Measurements from ENCODE around the gene BFSP1.

BFSP1 gene

GRCh38 chr20:17542993-17543412 lies 11.8 kb upstream of the BFSP1 start:
- TF ChIP-seq, protein P1, sequence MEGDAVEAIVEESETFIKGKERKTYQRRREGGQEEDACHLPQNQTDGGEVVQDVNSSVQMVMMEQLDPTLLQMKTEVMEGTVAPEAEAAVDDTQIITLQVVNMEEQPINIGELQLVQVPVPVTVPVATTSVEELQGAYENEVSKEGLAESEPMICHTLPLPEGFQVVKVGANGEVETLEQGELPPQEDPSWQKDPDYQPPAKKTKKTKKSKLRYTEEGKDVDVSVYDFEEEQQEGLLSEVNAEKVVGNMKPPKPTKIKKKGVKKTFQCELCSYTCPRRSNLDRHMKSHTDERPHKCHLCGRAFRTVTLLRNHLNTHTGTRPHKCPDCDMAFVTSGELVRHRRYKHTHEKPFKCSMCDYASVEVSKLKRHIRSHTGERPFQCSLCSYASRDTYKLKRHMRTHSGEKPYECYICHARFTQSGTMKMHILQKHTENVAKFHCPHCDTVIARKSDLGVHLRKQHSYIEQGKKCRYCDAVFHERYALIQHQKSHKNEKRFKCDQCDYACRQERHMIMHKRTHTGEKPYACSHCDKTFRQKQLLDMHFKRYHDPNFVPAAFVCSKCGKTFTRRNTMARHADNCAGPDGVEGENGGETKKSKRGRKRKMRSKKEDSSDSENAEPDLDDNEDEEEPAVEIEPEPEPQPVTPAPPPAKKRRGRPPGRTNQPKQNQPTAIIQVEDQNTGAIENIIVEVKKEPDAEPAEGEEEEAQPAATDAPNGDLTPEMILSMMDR (IDR thresholded peaks at IDR 0.05; ENCODE audit: extremely low read depth, insufficient read depth, missing control alignments) = no peak
- DNase-seq (ENCODE audit: low spot score) = no peak
- in situ Hi-C loops (cut with MboI; ENCODE audit: low pct_unique_long_range_greater_than_20kb, low sequenced_read_pairs, unreplicated experiment) = loop anchor here (10.0 to 25.0 kb wide), 2 partner anchors 62 to 394 kb away; no protein-coding TSS in a partner anchor

DNA sequence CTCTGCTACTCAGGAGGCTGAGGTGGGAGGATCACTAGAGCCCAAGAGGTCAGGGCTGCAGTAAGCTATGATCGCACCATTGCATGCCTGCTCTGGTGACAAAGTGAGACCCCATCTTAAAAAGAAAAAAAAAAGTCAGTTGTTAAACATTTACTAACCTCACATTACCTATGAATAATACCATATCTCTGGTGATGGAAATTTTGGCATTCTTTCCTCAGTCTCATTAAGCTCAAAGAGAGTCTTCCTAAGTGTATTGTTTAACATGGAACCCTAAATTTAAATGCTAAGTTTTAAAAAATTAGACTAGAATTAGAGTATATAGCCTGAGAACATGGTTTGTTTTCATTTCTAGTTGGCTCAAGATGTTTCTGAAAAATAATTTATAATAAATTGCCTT lies 11.3 kb upstream of the BFSP1 start:
- in situ Hi-C loops (cut with MboI; ENCODE audit: low pct_unique_long_range_greater_than_20kb, low sequenced_read_pairs, unreplicated experiment) = loop anchor here (10.0 to 25.0 kb wide), 2 partner anchors 62 to 395 kb away; no protein-coding TSS in a partner anchor
- DNase-seq (ENCODE audit: low spot score) = no peak
- TF ChIP-seq, protein P1 (IDR thresholded peaks at IDR 0.05; ENCODE audit: extremely low read depth, insufficient read depth, missing control alignments) = no peak

- TF ChIP-seq, protein P1 (IDR thresholded peaks at IDR 0.05; ENCODE audit: extremely low read depth, insufficient read depth, missing control alignments) = no peak
- no peak for DNase-seq (ENCODE audit: low spot score)
- in situ Hi-C loops (cut with MboI; ENCODE audit: low pct_unique_long_range_greater_than_20kb, low sequenced_read_pairs, unreplicated experiment) = loop anchor here (10.0 to 25.0 kb wide), 2 partner anchors 63 to 395 kb away; no protein-coding TSS in a partner anchor
Measured at GRCh38 chr20:17541996-17542395, 10.8 kb upstream of the BFSP1 start.

DNA sequence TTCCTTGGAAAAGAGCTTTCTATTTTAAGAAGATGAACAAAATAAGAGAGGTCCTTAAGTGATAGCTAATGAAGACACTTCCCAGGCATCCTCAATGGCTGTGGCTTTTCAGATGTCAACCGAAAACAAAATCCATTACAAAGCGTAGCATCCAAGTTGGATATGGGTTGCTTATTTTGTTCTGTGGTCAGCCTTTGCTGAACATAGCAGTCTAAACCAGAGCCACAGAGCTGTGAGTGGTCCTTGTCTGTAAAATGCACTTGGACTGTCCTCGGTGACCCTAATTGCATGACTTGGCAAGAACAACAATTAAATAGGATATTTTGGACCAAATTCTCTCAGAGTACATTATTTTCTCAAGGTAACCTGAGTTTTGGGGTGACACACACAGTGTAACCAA lies 10.4 kb upstream of the BFSP1 start:
- TF ChIP-seq, protein P1 (IDR thresholded peaks at IDR 0.05; ENCODE audit: extremely low read depth, insufficient read depth, missing control alignments) = no peak
- no peak for DNase-seq (ENCODE audit: low spot score)
- in situ Hi-C loops (cut with MboI; ENCODE audit: low pct_unique_long_range_greater_than_20kb, low sequenced_read_pairs, unreplicated experiment) = loop anchor here (10.0 to 25.0 kb wide), 2 partner anchors 63 to 396 kb away; no protein-coding TSS in a partner anchor

- in situ Hi-C loops (cut with MboI; ENCODE audit: low pct_unique_long_range_greater_than_20kb, low sequenced_read_pairs, unreplicated experiment) = loop anchor here (25.0 kb wide), 1 partner anchor 399 kb away; no protein-coding TSS in a partner anchor
- DNase-seq (ENCODE audit: low spot score) = no peak
- TF ChIP-seq, protein P1 (IDR thresholded peaks at IDR 0.05; ENCODE audit: extremely low read depth, insufficient read depth, missing control alignments) = no peak
Measured at GRCh38 chr20:17538517-17539170, 7.5 kb upstream of the BFSP1 start.

- TF ChIP-seq, protein P1 (IDR thresholded peaks at IDR 0.05; ENCODE audit: extremely low read depth, insufficient read depth, missing control alignments) = no peak
- in situ Hi-C loops (cut with MboI; ENCODE audit: low pct_unique_long_range_greater_than_20kb, low sequenced_read_pairs, unreplicated experiment) = loop anchor here (25.0 kb wide), 1 partner anchor 399 kb away; no protein-coding TSS in a partner anchor
- DNase-seq (ENCODE audit: low spot score) = no peak
Measured at GRCh38 chr20:17537959-17538358, 6.8 kb upstream of the BFSP1 start.
